GM18868 (cell line): Measurements from ENCODE around the gene CNGA3.

Source experiments
- ATAC-seq: cut with Tn5 transposase; IDR thresholded peaks from one replicate; pipeline ENCODE4 v1.9.1; 2021; ENCODE audit warnings: mild to moderate bottlenecking, moderate library complexity; ENCODE audit not compliant: unreplicated experiment

The CNGA3 gene

GRCh38 chr2:98327776-98328175 is 18.5 kb upstream of the CNGA3 start:
- no peak for ATAC-seq

GRCh38 chr2:98329549-98329948 is 16.7 kb upstream of the CNGA3 start:
- ATAC-seq, result no peak

- ATAC-seq, result no peak
Measured at GRCh38 chr2:98332989-98333388, 13.3 kb upstream of the CNGA3 start.

- ATAC-seq, result no peak
Measured at GRCh38 chr2:98333922-98334321, 12.3 kb upstream of the CNGA3 start.

GRCh38 chr2:98334439-98335078 is 11.7 kb upstream of the CNGA3 start:
- ATAC-seq, result no peak

- no peak for ATAC-seq
Measured at GRCh38 chr2:98335271-98335670, 11.0 kb upstream of the CNGA3 start.

DNA sequence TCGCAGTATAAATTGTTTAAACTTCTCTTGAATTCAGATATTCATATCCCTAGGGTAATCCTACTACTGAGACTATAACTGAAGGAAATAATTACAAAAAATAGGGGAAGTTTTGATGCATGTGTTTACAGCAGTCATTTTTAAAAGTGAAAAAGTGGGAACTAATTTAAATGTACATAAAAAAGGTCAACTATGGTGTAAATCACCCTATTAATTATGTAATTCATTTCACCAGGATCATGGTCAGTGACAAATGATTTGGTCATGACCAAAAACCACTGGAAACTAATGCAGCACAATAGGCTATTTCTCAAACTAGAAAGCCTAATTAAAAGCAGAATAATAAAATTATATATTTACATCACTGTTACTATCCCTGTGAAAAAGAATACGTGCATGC is 5.0 kb upstream of the CNGA3 start:
- no peak for ATAC-seq

DNA sequence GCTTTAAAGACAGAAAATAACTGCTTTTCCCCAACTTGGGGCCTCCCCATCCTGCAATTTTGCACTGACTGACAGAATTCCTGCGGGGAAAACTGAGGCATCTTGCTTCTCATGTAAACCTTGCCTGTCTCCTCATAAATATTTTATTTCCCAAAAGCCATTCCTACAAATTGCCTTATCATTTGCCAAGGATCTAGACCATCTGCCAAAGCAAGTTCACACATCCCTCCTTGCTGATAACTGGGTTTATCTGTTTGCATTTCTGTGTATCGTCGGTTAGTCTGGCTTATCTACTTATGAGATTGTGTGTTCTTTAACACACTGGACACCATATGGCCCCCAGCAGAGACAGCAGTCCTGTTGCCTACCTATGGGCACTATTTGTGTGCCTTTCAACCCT is 3.0 kb upstream of the CNGA3 start:
- ATAC-seq, result no peak

- ATAC-seq, result no peak
Measured at GRCh38 chr2:98347298-98348065, 1.2 kb downstream of the CNGA3 start.

- no peak for ATAC-seq
Measured at GRCh38 chr2:98348066-98348561, 1.9 kb downstream of the CNGA3 start.

DNA sequence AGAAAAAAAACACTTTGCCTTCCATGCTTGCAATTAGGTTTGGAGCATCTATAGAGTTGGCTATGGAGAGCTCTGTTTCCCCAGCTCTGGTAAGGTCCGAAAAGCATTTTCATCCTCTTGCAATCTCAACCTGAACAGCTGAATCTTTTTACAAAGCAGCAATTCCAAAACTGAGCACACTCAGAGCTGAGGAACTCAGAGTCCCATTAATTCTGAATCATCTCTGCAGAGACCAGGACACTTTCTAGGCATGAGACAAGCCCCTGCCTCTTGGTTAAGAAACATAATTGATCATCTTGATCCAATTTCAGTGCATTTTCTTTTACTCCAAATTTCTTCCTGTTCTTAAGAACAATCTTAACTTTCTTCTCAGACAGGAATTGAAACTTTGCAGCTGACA is 4.2 kb downstream of the CNGA3 start:
- ATAC-seq, result no peak

DNA sequence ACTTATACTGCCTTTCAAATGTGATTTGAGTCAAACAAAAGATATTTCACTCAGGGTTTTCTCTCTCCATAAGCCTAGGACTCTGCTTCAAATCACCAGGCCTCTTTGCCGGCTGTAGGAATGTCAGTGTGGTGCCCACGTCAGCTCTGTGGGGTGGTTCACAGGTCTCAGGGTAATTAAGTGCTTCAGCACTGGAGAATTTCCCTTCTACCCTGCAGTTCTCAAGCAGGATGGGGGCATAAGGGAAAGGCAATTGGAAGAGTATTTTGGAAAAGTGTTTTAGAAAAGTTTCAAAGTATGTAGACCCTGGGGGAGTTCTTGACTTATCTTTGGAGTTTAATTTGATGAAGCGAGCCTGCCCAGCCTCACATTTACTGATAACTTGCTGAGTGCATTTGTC is 9.6 kb downstream of the CNGA3 start:
- ATAC-seq, result no peak

- no peak for ATAC-seq
Measured at GRCh38 chr2:98356729-98357128, 10.5 kb downstream of the CNGA3 start.

- no peak for ATAC-seq
Measured at GRCh38 chr2:98357849-98358248, 11.6 kb downstream of the CNGA3 start.

GRCh38 chr2:98359986-98360385 is 13.7 kb downstream of the CNGA3 start:
- ATAC-seq, result no peak

- ATAC-seq, result no peak
Measured at GRCh38 chr2:98367721-98368120, 21.5 kb downstream of the CNGA3 start.

GRCh38 chr2:98369710-98370239 is 23.5 kb downstream of the CNGA3 start:
- ATAC-seq, result no peak

GRCh38 chr2:98372121-98372520 is 25.9 kb downstream of the CNGA3 start:
- ATAC-seq, result no peak

DNA sequence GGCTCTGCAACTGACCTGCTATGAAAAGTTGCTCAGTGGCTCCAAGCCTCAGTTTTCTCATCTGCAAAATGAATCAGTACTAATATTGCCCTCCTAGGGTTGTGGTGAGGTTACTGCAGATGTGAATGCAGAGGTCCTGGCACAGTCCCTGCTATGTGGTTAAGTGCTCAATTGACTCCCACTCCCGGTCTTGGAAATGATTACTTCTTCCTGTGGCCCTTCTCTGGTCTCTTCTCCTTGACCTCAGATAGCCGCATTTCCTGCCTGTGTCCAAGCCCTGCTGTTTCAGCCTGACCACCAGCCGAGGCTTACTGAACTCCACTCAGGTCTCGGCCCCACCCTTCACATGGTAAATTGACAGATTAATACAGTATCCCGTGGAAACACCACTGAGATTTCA is 26.3 kb downstream of the CNGA3 start:
- ATAC-seq, result no peak

- no peak for ATAC-seq
Measured at GRCh38 chr2:98374286-98374685, 28.0 kb downstream of the CNGA3 start.

GRCh38 chr2:98374958-98375570 is 28.8 kb downstream of the CNGA3 start:
- ATAC-seq, result no peak
